Mesothelial cell of epicardium (in vitro differentiated cells): ENCODE measurements around the gene TRMT112. TPM values are rescaled to one million over a fixed set of nuclear protein-coding genes. Genes with fewer than 3 reads are reported as not detected.

Experiments
- DNase-seq, 2 experiments: peaks; one replicate each; pipeline ENCODE4 v3.0.0; 2021; ENCODE audit warnings: low spot score in 2 of 2; ENCODE audit not compliant: unreplicated experiment in 2 of 2
- H3K27ac Mint-ChIP-seq: 2 replicates; pipeline ENCODE4 v1.8.0; 2021; ENCODE audit warnings: mixed read lengths
- H3K27me3 Mint-ChIP-seq: 2 replicates; pipeline ENCODE4 v1.8.0; 2021; ENCODE audit warnings: low read depth, mixed read lengths
- H3K36me3 Mint-ChIP-seq: 2 replicates; pipeline ENCODE4 v1.8.0; 2021; ENCODE audit warnings: mixed read lengths
- H3K4me1 Mint-ChIP-seq: 2 replicates; pipeline ENCODE4 v1.8.0; 2021; ENCODE audit warnings: mixed read lengths
- H3K4me3 Mint-ChIP-seq: 2 replicates; pipeline ENCODE4 v1.8.0; 2021; ENCODE audit warnings: mild to moderate bottlenecking, moderate library complexity, mixed read lengths
- H3K9me3 Mint-ChIP-seq: 2 replicates; pipeline ENCODE4 v1.8.0; 2021; ENCODE audit warnings: mixed read lengths
- CTCF ChIP-seq: fragments of 200-600 bp; sonication (generic); IDR thresholded peaks from one replicate; pipeline ENCODE4 v1.5.0; 2021; ENCODE audit warnings: antibody characterized with exemption; ENCODE audit not compliant: unreplicated experiment
- total RNA-seq: library from RNA; stranded (reverse); gene quantifications from 3 replicates; pipeline ENCODE4 v1.2.1, GENCODE V29; 2021

TRMT112 gene
- total RNA-seq, 1 donor from 2014 or later: 184 TPM

DNA sequence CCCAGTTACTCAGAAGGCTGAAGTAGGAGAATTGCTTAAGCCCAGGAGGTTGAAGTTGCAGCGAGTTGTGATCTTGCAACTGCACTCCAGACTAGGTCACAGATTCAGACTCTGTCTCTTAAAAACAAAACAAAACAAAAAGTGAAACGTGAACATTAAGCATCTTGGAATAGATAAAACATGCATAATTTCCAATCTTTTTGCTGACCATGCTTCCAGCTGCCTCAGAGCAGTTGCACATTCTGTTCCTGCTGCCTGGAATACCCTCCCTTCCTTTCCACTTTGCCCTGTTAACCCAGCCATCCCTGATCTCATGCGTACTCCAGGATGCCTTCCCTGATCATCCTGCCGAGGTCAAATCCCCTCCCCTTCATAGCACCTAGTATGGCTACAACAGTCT lies 21.9 kb upstream of the TRMT112 start:
- no peak for DNase-seq
- H3K36me3 Mint-ChIP-seq: no peaks in the 10 kb centered on the region
- H3K4me1 Mint-ChIP-seq: peaks cover 18% of the 10 kb centered on the region
- H3K4me3 Mint-ChIP-seq: no peak overlapping the region
- H3K27ac Mint-ChIP-seq: no peak overlapping the region
- no peak for TF ChIP-seq CTCF
- peaks cover 3% of the 10 kb centered on the region for H3K27me3 Mint-ChIP-seq
- H3K9me3 Mint-ChIP-seq: no peaks in the 10 kb centered on the region

- no peak for TF ChIP-seq CTCF
- no peak for DNase-seq
- no peak overlapping the region for H3K4me3 Mint-ChIP-seq
- peaks cover 3% of the 10 kb centered on the region for H3K27me3 Mint-ChIP-seq
- H3K9me3 Mint-ChIP-seq: no peaks in the 10 kb centered on the region
- H3K4me1 Mint-ChIP-seq: peaks cover 18% of the 10 kb centered on the region
- no peak overlapping the region for H3K27ac Mint-ChIP-seq
- H3K36me3 Mint-ChIP-seq: no peaks in the 10 kb centered on the region
Measured at GRCh38 chr11:64338716-64339115, 21.4 kb upstream of the TRMT112 start.

- Mint-ChIP-seq H3K27me3 (peaks cover 3% of the 10 kb centered on the region), H3K36me3 (no peaks in the 10 kb centered on the region), H3K4me3 (no peak overlapping the region), H3K4me1 (peaks cover 18% of the 10 kb centered on the region), H3K9me3 (no peaks in the 10 kb centered on the region), H3K27ac (peak overlapping the region; percentile 68)
- no peak for DNase-seq
- TF ChIP-seq CTCF: no peak
Measured at GRCh38 chr11:64337538-64338249, 20.3 kb upstream of the TRMT112 start.

GRCh38 chr11:64334764-64335735 lies 17.7 kb upstream of the TRMT112 start:
- Mint-ChIP-seq H3K36me3 (no peaks in the 10 kb centered on the region), H3K27me3 (no peaks in the 10 kb centered on the region), H3K9me3 (no peaks in the 10 kb centered on the region), H3K4me3 (no peak overlapping the region), H3K27ac (peak overlapping the region; percentile 87), H3K4me1 (peaks cover 11% of the 10 kb centered on the region)
- no peak for DNase-seq
- no peak for TF ChIP-seq CTCF

DNA sequence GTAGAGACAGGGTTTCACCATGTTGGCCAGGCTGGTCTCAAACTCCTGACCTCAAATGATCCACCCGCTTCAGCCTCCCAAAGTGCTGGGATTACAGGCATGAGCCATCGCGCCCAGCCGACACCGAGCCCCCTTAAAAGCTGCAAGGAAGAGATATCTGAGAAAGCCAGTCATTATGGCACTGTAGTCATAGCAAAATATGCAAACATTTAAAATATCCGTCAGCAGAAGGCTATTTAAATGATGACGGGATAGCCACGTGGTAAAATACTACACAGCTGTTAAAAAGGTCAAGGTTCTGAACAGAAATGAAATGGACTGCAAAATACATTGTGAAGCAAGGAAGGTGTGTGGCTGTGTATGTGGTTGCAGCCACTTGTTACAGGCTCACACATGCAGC lies 16.2 kb upstream of the TRMT112 start:
- DNase-seq: no peak
- Mint-ChIP-seq H3K4me3 (no peak overlapping the region), H3K9me3 (no peaks in the 10 kb centered on the region), H3K4me1 (peaks cover 11% of the 10 kb centered on the region), H3K27ac (no peak overlapping the region), H3K36me3 (no peaks in the 10 kb centered on the region), H3K27me3 (no peaks in the 10 kb centered on the region)
- no peak for TF ChIP-seq CTCF
